Daoy (cell line): ENCODE data around the gene MAPK8IP2. TPM values are rescaled to one million over a fixed set of nuclear protein-coding genes. Genes with fewer than 3 reads are reported as not detected.

Source experiments
- DNase-seq: peaks from one replicate; pipeline ENCODE4 v3.0.0-alpha.2; 2015; ENCODE audit warnings: low read depth
- total RNA-seq: library from RNA; depleted of rRNA; stranded (reverse); fragments of >200 nt; shearing (Covaris generic); gene quantifications from 2 replicates; pipeline ENCODE4 v1.2.3, GENCODE V29; 2014

The MAPK8IP2 gene
- total RNA-seq, 1 experiment from 2014 or later = 3.7 TPM

- DNase-seq = no peak
Observed at GRCh38 chr22:50575426-50575941, 25.1 kb upstream of the MAPK8IP2 start.

GRCh38 chr22:50576070-50576469, 24.5 kb upstream of the MAPK8IP2 start:
- DNase-seq = peak; percentile 63

- DNase-seq = peak; percentile 27
Observed at GRCh38 chr22:50576806-50577696, 23.5 kb upstream of the MAPK8IP2 start.

GRCh38 chr22:50577697-50577986, 23.0 kb upstream of the MAPK8IP2 start:
- DNase-seq = no peak

- DNase-seq = no peak
Observed at GRCh38 chr22:50577987-50578775, 22.4 kb upstream of the MAPK8IP2 start, which contains the start of gene CPT1B. TSS of gene CPT1B (minus strand) at chr22:50578427. CDS start at chr22:50577915, 512 bp downstream.

- DNase-seq = no peak
Observed at GRCh38 chr22:50578776-50579310, 21.8 kb upstream of the MAPK8IP2 start.

GRCh38 chr22:50579752-50580151, 20.8 kb upstream of the MAPK8IP2 start:
- DNase-seq = no peak

GRCh38 chr22:50581031-50581949, 19.3 kb upstream of the MAPK8IP2 start:
- DNase-seq = no peak

- DNase-seq = no peak
Observed at GRCh38 chr22:50581950-50582492, 18.6 kb upstream of the MAPK8IP2 start.

GRCh38 chr22:50582493-50583293, 17.9 kb upstream of the MAPK8IP2 start, which contains the start of gene CHKB:
TSS of gene CHKB (minus strand) at chr22:50582849. CDS start at chr22:50582781, 68 bp downstream.
- DNase-seq = peak; percentile 98

GRCh38 chr22:50583294-50583861, 17.2 kb upstream of the MAPK8IP2 start:
- DNase-seq = no peak

- no peak for DNase-seq
Observed at GRCh38 chr22:50584106-50585096, 16.2 kb upstream of the MAPK8IP2 start.

GRCh38 chr22:50585238-50585637, 15.4 kb upstream of the MAPK8IP2 start:
- DNase-seq = no peak

- no peak for DNase-seq
Observed at GRCh38 chr22:50585781-50586180, 14.8 kb upstream of the MAPK8IP2 start.

GRCh38 chr22:50586416-50586815, 14.2 kb upstream of the MAPK8IP2 start:
- DNase-seq = no peak

- no peak for DNase-seq
Observed at GRCh38 chr22:50587407-50587806, 13.2 kb upstream of the MAPK8IP2 start.

- no peak for DNase-seq
Observed at GRCh38 chr22:50595189-50595588, 5.4 kb upstream of the MAPK8IP2 start.

GRCh38 chr22:50597097-50597496, 3.5 kb upstream of the MAPK8IP2 start:
- DNase-seq = no peak
